ENCODE data around the gene AMY2A. TPM values are rescaled to one million over a fixed set of nuclear protein-coding genes. Genes with fewer than 3 reads are reported as not detected.
"Not testable (repeated sequence)": the region's sequence is repeated elsewhere in the genome, so short reads cannot be mapped to it uniquely, and the experiment has no call there.

AMY2A gene
- total RNA-seq, 2 donors from 2014 or later = 4,537 to 10,829 TPM

DNA sequence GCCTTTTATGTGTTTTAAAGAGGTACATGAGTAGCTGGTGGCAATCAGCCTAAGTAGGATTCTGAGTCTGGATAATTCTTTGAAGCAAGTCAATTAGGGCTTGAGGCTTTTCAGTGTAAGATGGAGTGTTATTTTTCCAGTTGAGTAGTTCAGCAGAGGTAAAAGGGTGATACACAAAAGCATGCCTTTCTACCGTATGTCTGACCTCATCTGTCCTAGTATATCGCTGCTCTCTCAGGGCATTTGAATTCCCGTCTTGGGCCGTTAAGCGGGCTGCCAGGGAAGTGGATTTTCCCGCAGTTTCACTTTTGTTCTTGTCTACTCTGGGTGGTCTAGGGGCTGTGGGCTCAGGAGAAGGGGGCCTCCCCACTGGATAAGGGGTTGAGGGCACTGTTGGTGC is 36.9 kb downstream of the AMY2A start:
- DNase-seq; intact Hi-C loops (cut with DNase I); H3K4me3 ChIP-seq; H3K9me3 ChIP-seq; H3K27me3 ChIP-seq; H3K36me3 ChIP-seq (replicated peaks in 1 of 2; ENCODE audit: insufficient read depth in 1 of 2, low read depth in 2 of 2); H3K27ac ChIP-seq; H3K4me1 ChIP-seq; ATAC-seq: not testable (repeated sequence)
- WGBS, 2 donors = no CpG with 5 or more reads among the region's 6 CpGs

DNA sequence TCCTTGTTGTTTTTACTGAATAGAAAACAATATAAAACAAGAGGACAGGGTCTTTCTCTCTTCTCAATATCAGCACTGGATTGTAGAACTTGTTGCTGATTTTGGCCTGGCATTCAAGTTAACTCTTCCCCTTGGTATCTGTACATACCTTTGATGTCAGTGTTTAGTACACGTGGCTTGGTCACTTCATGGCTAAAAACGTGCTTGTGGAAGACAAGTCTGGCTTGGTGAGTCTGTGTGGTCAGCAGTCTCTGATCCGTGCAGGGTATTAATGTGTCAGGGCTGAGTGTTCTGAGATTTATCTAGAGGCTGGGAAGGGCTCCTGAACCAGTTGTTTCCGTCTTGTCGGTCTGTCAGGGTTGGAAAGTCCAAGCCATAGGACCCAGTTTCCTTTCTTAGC is 38.2 kb downstream of the AMY2A start, which contains the start of gene AMY1A:
AMY1A (plus strand) TSS at position 301 of the 400 bp plus-strand sequence. CDS start 571 bp downstream, outside the sequence.
- ATAC-seq; H3K27ac ChIP-seq; H3K9me3 ChIP-seq; DNase-seq; H3K36me3 ChIP-seq (replicated peaks in 1 of 2; ENCODE audit: insufficient read depth in 1 of 2, low read depth in 2 of 2); H3K27me3 ChIP-seq; H3K4me1 ChIP-seq; H3K4me3 ChIP-seq; intact Hi-C loops (cut with DNase I): not testable (repeated sequence)
- no CpG with 5 or more reads among the region's 5 CpGs for WGBS, 2 donors

Small RNA genes lying within 50 kb of the gene (small RNA-seq; reads per million reads assigned to genes)
- not detected for gene AC105272.1

Other genes with a start within 250 kb of the AMY2A start
- gene RNPC3, start 91.7 kb upstream of the AMY2A start, total RNA-seq = 10 to 100 TPM; 42.3 to 74.2 TPM
- 1,000 to 10,000 TPM in 1 of 2 donors, 100 to 1,000 TPM in 1; 894 to 1,483 TPM for gene AMY2B, start 45.8 kb upstream of the AMY2A start, total RNA-seq
- gene AMY1A, start 38.3 kb downstream of the AMY2A start, total RNA-seq = not detected
- not detected for gene AMY1B, start 78.8 kb downstream of the AMY2A start, total RNA-seq
- gene AMY1C, start 132.5 kb downstream of the AMY2A start, total RNA-seq = under 1 TPM in 1 of 2 donors, not detected in 1; 0.66 TPM